ENCODE data around the gene AGBL1. TPM values are rescaled to one million over a fixed set of nuclear protein-coding genes. Genes with fewer than 3 reads are reported as not detected.

AGBL1 gene
- total RNA-seq, 1 donor: not detected

- no peak for TF ChIP-seq CTCF (IDR thresholded peaks at IDR 0.05; ENCODE audit: insufficient read depth, low read depth, low read length)
- DNase-seq (ENCODE audit: low read depth): no peak
- H3K4me3 ChIP-seq (ENCODE audit: low read depth, low read length): no peak overlapping the region
Observed at GRCh38 chr15:86810329-86810728, 730.7 kb downstream of the AGBL1 start.

GRCh38 chr15:86813892-86814291, 734.2 kb downstream of the AGBL1 start:
- H3K4me3 ChIP-seq (ENCODE audit: low read depth, low read length): no peak overlapping the region
- no peak for DNase-seq (ENCODE audit: low read depth)
- TF ChIP-seq CTCF (IDR thresholded peaks at IDR 0.05; ENCODE audit: insufficient read depth, low read depth, low read length): no peak

DNA sequence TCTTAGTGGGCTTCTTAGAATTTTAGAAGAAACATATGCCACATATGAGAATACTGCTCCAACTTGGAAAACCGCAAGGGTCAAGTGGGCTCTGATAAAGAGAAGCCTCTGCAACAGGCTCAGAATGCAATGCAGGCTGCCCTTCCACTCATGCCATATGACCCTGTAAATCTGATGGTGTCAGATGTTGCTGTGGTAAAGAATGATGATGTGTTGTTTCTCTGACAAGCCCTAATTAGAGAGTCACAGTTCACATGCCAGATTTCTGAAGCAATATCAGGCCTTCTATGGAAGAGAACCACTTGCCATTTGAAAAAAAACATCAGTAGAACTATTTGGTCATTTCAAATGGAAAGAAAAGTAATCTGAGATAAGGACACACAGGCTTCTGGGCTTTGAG, 749.6 kb downstream of the AGBL1 start:
- no peak for TF ChIP-seq CTCF (IDR thresholded peaks at IDR 0.05; ENCODE audit: insufficient read depth, low read depth, low read length)
- no peak overlapping the region for H3K4me3 ChIP-seq (ENCODE audit: low read depth, low read length)
- DNase-seq (ENCODE audit: low read depth): no peak

GRCh38 chr15:86830304-86830703, 750.6 kb downstream of the AGBL1 start:
- DNase-seq (ENCODE audit: low read depth): no peak
- H3K4me3 ChIP-seq (ENCODE audit: low read depth, low read length): no peak overlapping the region
- no peak for TF ChIP-seq CTCF (IDR thresholded peaks at IDR 0.05; ENCODE audit: insufficient read depth, low read depth, low read length)

DNA sequence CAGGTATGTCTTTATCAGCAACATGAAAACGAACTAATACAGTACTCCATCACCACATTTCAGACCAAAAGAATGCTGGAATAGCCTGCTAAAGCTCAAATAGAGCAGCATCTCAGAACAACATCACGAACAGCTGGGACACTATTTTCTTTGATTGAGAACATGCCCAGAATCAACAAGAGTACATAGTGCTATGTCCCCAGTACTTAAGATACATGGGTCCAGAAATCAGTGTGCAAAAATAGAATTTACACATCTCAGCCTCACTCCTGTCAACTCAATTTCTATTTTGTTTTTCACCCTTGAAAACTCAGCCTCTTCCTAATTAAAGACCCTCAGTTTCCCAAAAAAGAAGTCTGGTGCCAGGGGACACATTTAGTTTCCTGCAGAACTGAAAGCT, 753.9 kb downstream of the AGBL1 start:
- DNase-seq (ENCODE audit: low read depth): no peak
- H3K4me3 ChIP-seq (ENCODE audit: low read depth, low read length): no peak overlapping the region
- no peak for TF ChIP-seq CTCF (IDR thresholded peaks at IDR 0.05; ENCODE audit: insufficient read depth, low read depth, low read length)

DNA sequence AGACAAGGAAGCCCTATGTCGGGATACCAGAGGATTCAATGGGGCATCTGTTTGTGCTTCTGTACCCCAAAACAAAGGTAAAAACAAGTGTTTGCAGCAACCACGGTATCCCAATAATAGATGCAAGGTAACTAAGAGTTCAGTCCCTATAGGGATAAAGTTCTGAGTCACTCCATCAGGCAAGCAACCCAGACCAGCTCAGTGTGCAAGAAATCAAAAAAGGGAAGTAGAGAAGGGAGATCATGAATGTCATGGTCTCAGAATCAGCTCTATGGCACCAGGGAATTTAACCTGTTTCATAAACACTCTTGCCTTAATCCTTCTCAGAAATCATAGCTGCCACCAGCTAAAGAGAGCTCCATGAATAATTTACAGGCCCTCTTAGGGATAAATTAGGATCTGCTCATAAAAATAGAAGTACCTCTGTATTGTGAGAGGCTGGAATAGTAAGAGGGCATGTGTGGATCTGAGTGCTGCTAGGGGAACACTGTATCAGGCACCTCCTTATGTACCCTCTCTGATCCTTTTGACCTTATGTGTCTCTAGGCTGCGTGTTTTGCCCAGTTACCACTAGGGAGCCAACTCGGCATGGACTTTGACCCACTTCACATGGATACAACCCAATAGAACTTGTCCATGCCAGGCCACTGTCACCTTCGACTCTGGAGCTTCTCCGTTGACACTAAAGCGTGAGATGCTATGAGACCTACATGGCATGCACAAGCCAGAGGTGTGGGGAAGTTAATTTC, 754.6 kb downstream of the AGBL1 start:
- TF ChIP-seq CTCF (IDR thresholded peaks at IDR 0.05; ENCODE audit: insufficient read depth, low read depth, low read length): no peak
- no peak overlapping the region for H3K4me3 ChIP-seq (ENCODE audit: low read depth, low read length)
- no peak for DNase-seq (ENCODE audit: low read depth)
